ENCODE data around the gene G6PC3.
A peak's percentile ranks its signal among the peaks of the same experiment; 100 is the strongest.

G6PC3 gene

GRCh38 chr17:44049294-44050060 is 21.1 kb upstream of the G6PC3 start:
- no peaks in the 10 kb centered on the region for H3K27me3 ChIP-seq (ENCODE audit: insufficient read depth, low read length, poor library complexity)
- H3K18ac ChIP-seq (ENCODE audit: low read length), result no peak overlapping the region
- no peak overlapping the region for H3K27ac ChIP-seq (ENCODE audit: low read depth, low read length)
- no peak overlapping the region for H2BK120ac ChIP-seq (ENCODE audit: low read depth, low read length)
- no peak overlapping the region for H3K4ac ChIP-seq (ENCODE audit: low read depth, low read length)
- H2BK5ac ChIP-seq (ENCODE audit: low read length), result no peak overlapping the region
- H2AK5ac ChIP-seq (ENCODE audit: low read length), result no peak overlapping the region
- H4K5ac ChIP-seq (ENCODE audit: low read length), result no peak overlapping the region
- peaks cover 8% of the 10 kb centered on the region for H3K36me3 ChIP-seq (ENCODE audit: control insufficient read depth, insufficient read depth, low read length)
- no peak overlapping the region for H3K9ac ChIP-seq (ENCODE audit: low read length)
- H3K79me2 ChIP-seq (ENCODE audit: control insufficient read depth, insufficient read depth, low read length), result peaks cover 41% of the 10 kb centered on the region
- no peak overlapping the region for H3K4me3 ChIP-seq (ENCODE audit: low read length)
- no peak for DNase-seq
- H2BK15ac ChIP-seq (replicated peaks; ENCODE audit: low read depth), result no peak overlapping the region
- H3K56ac ChIP-seq (ENCODE audit: low read length), result no peak overlapping the region
- no peak overlapping the region for H3K23ac ChIP-seq (ENCODE audit: low read length)
- H4K8ac ChIP-seq (ENCODE audit: low read depth, low read length), result no peak overlapping the region
- H3K4me1 ChIP-seq (ENCODE audit: control insufficient read depth, low read depth, low read length), result no peaks in the 10 kb centered on the region
- no CpG with 5 or more reads among the region's 9 CpGs for WGBS (ENCODE audit: extremely low coverage, insufficient coverage, low lambda C conversion rate)
- H3K4me2 ChIP-seq (ENCODE audit: low read length), result no peak overlapping the region
- H3K79me1 ChIP-seq (ENCODE audit: low read length), result peaks cover 16% of the 10 kb centered on the region

DNA sequence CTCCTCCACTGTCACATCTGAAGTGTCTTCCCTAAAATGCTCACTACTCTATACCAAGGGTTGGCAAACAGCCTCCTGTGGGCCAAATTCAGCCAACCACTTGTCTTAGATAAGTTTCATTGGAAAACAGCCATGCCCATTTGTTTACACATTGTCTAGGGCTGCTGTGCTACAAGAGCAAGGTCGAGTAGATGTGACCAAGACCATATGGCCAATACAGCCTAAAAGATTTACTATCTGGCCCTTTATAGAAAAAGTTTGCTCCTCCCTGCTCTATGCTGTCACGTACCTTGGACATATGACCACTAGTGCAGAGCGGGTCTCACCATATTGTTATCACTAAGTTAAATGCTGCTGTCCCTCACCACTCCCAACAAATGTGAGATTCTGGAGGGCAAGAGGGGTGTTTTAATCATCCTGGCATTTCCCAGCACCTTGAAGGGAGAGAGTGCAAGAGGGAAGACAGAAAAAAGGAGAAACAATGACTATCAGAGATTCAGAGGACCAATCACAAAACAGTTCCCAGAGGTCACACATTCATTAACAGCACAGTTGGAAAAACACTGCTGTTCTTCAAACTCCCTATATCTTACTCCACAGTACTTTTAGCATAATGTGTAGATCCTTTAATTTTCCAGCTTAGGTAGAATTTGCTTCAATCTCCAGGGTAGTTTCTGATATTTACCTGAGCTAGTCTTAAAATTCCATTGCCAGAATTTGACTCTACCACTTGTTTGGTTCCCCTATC is 17.2 kb upstream of the G6PC3 start:
- H3K4me3 ChIP-seq (ENCODE audit: low read length), result no peak overlapping the region
- H3K27me3 ChIP-seq (ENCODE audit: insufficient read depth, low read length, poor library complexity), result no peaks in the 10 kb centered on the region
- H2BK5ac ChIP-seq (ENCODE audit: low read length), result no peak overlapping the region
- WGBS (ENCODE audit: extremely low coverage, insufficient coverage, low lambda C conversion rate), result no CpG with 5 or more reads among the region's 3 CpGs
- no peak overlapping the region for H3K27ac ChIP-seq (ENCODE audit: low read depth, low read length)
- H3K79me2 ChIP-seq (ENCODE audit: control insufficient read depth, insufficient read depth, low read length), result peaks cover 50% of the 10 kb centered on the region
- no peak overlapping the region for H4K5ac ChIP-seq (ENCODE audit: low read length)
- H3K79me1 ChIP-seq (ENCODE audit: low read length), result peaks cover 18% of the 10 kb centered on the region
- H4K8ac ChIP-seq (ENCODE audit: low read depth, low read length), result no peak overlapping the region
- no peak for DNase-seq
- H3K56ac ChIP-seq (ENCODE audit: low read length), result no peak overlapping the region
- no peak overlapping the region for H2BK120ac ChIP-seq (ENCODE audit: low read depth, low read length)
- H3K4me2 ChIP-seq (ENCODE audit: low read length), result no peak overlapping the region
- no peak overlapping the region for H3K9ac ChIP-seq (ENCODE audit: low read length)
- no peak overlapping the region for H3K23ac ChIP-seq (ENCODE audit: low read length)
- no peak overlapping the region for H3K4ac ChIP-seq (ENCODE audit: low read depth, low read length)
- H3K4me1 ChIP-seq (ENCODE audit: control insufficient read depth, low read depth, low read length), result no peaks in the 10 kb centered on the region
- no peak overlapping the region for H3K18ac ChIP-seq (ENCODE audit: low read length)
- H2BK15ac ChIP-seq (replicated peaks; ENCODE audit: low read depth), result no peak overlapping the region
- H3K36me3 ChIP-seq (ENCODE audit: control insufficient read depth, insufficient read depth, low read length), result peaks cover 8% of the 10 kb centered on the region
- H2AK5ac ChIP-seq (ENCODE audit: low read length), result no peak overlapping the region

DNA sequence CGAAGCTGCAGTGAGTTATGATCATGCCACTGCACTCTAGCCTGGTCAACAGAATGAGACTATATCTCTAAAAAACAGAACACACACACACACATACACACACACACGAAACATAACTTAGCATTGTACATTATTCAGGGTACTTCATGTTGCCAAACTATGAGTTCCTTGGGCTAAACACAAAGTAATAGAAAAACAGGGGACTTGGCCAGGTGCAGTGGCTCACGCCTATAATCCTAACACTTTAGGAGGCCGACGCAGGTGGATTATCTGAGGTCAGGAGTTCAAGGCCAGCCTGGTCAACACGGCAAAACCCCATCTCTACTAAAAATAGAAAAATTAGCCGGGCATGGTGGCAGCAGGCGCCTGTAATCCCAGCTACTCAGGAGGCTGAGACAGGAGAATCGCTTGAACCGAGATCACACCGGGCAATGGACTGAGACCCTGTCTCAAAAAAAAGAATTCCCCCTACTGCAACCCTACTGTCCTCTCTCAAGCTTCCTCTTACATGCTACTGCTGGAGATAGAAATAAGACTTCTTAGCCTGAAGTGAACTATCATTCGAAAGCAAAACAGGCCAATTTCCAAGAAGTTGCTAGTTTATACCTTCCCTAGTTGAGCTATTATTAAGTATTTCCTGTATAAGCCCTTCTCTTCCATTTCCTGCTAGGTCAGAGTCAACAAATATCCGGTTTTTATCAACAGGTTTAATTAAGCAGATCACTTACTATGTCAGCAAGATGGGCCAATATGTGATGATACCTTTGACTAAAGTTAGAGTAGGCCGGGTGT is 11.2 kb upstream of the G6PC3 start:
- Histone ChIP-seq H3K79me1 (ENCODE audit: low read length) (peaks cover 14% of the 10 kb centered on the region), H3K18ac (ENCODE audit: low read length) (no peak overlapping the region), H2BK15ac (replicated peaks; ENCODE audit: low read depth) (no peak overlapping the region), H3K9ac (ENCODE audit: low read length) (no peak overlapping the region), H2AK5ac (ENCODE audit: low read length) (no peak overlapping the region), H2BK120ac (ENCODE audit: low read depth, low read length) (no peak overlapping the region), H3K36me3 (ENCODE audit: control insufficient read depth, insufficient read depth, low read length) (peaks cover 5% of the 10 kb centered on the region), H2BK5ac (ENCODE audit: low read length) (no peak overlapping the region), H3K27ac (ENCODE audit: low read depth, low read length) (no peak overlapping the region), H3K23ac (ENCODE audit: low read length) (no peak overlapping the region), H3K56ac (ENCODE audit: low read length) (no peak overlapping the region), H3K27me3 (ENCODE audit: insufficient read depth, low read length, poor library complexity) (no peaks in the 10 kb centered on the region), H4K5ac (ENCODE audit: low read length) (no peak overlapping the region), H3K79me2 (ENCODE audit: control insufficient read depth, insufficient read depth, low read length) (peaks cover 66% of the 10 kb centered on the region), H4K8ac (ENCODE audit: low read depth, low read length) (no peak overlapping the region), H3K4ac (ENCODE audit: low read depth, low read length) (no peak overlapping the region), H3K4me2 (ENCODE audit: low read length) (no peak overlapping the region), H3K4me3 (ENCODE audit: low read length) (no peak overlapping the region), H3K4me1 (ENCODE audit: control insufficient read depth, low read depth, low read length) (no peaks in the 10 kb centered on the region)
- DNase-seq, result no peak
- WGBS (ENCODE audit: extremely low coverage, insufficient coverage, low lambda C conversion rate), result no CpG with 5 or more reads among the region's 14 CpGs

DNA sequence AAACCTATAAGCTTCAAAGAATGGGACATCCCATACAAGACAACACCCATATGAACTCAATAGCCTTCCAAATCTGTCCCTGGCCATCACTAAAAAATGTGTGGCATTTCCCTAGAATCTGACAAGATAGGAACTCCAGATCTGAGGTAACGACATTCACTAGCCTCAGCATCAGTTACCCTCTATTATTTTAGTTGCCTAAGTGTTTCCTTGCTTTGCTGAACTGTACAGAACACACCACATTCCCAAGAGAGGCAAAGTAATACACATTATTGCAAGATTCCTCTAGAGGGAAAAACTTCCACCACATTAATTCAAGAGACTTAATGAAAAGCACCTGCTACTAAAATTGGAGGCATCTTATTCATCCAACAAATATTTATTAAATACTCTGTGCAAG is 9.1 kb upstream of the G6PC3 start:
- Histone ChIP-seq H4K8ac (ENCODE audit: low read depth, low read length) (no peak overlapping the region), H4K5ac (ENCODE audit: low read length) (no peak overlapping the region), H3K18ac (ENCODE audit: low read length) (no peak overlapping the region), H3K36me3 (ENCODE audit: control insufficient read depth, insufficient read depth, low read length) (peaks cover 5% of the 10 kb centered on the region), H2AK5ac (ENCODE audit: low read length) (no peak overlapping the region), H2BK15ac (replicated peaks; ENCODE audit: low read depth) (no peak overlapping the region), H3K79me2 (ENCODE audit: control insufficient read depth, insufficient read depth, low read length) (peaks cover 74% of the 10 kb centered on the region), H3K27ac (ENCODE audit: low read depth, low read length) (no peak overlapping the region), H3K4ac (ENCODE audit: low read depth, low read length) (no peak overlapping the region), H2BK5ac (ENCODE audit: low read length) (no peak overlapping the region), H2BK120ac (ENCODE audit: low read depth, low read length) (no peak overlapping the region), H3K4me1 (ENCODE audit: control insufficient read depth, low read depth, low read length) (no peaks in the 10 kb centered on the region), H3K9ac (ENCODE audit: low read length) (no peak overlapping the region), H3K27me3 (ENCODE audit: insufficient read depth, low read length, poor library complexity) (no peaks in the 10 kb centered on the region), H3K4me2 (ENCODE audit: low read length) (no peak overlapping the region), H3K79me1 (ENCODE audit: low read length) (peaks cover 11% of the 10 kb centered on the region), H3K56ac (ENCODE audit: low read length) (no peak overlapping the region), H3K4me3 (ENCODE audit: low read length) (no peak overlapping the region), H3K23ac (ENCODE audit: low read length) (no peak overlapping the region)
- peak; percentile 39 for DNase-seq
- no CpG with 5 or more reads among the region's 1 CpG for WGBS (ENCODE audit: extremely low coverage, insufficient coverage, low lambda C conversion rate)

GRCh38 chr17:44062871-44063270 is 7.7 kb upstream of the G6PC3 start:
- no peak overlapping the region for H4K8ac ChIP-seq (ENCODE audit: low read depth, low read length)
- no peaks in the 10 kb centered on the region for H3K4me1 ChIP-seq (ENCODE audit: control insufficient read depth, low read depth, low read length)
- no peak overlapping the region for H2BK15ac ChIP-seq (replicated peaks; ENCODE audit: low read depth)
- no peak overlapping the region for H2BK120ac ChIP-seq (ENCODE audit: low read depth, low read length)
- H3K27me3 ChIP-seq (ENCODE audit: insufficient read depth, low read length, poor library complexity), result no peaks in the 10 kb centered on the region
- peaks cover 5% of the 10 kb centered on the region for H3K36me3 ChIP-seq (ENCODE audit: control insufficient read depth, insufficient read depth, low read length)
- no peak overlapping the region for H3K18ac ChIP-seq (ENCODE audit: low read length)
- no peak overlapping the region for H3K9ac ChIP-seq (ENCODE audit: low read length)
- no peak overlapping the region for H3K4me3 ChIP-seq (ENCODE audit: low read length)
- H3K79me1 ChIP-seq (ENCODE audit: low read length), result peaks cover 11% of the 10 kb centered on the region
- H3K56ac ChIP-seq (ENCODE audit: low read length), result no peak overlapping the region
- H3K79me2 ChIP-seq (ENCODE audit: control insufficient read depth, insufficient read depth, low read length), result peaks cover 69% of the 10 kb centered on the region
- no peak overlapping the region for H3K4me2 ChIP-seq (ENCODE audit: low read length)
- no CpG with 5 or more reads among the region's 15 CpGs for WGBS (ENCODE audit: extremely low coverage, insufficient coverage, low lambda C conversion rate)
- H3K4ac ChIP-seq (ENCODE audit: low read depth, low read length), result no peak overlapping the region
- H2AK5ac ChIP-seq (ENCODE audit: low read length), result no peak overlapping the region
- H3K27ac ChIP-seq (ENCODE audit: low read depth, low read length), result no peak overlapping the region
- no peak for DNase-seq
- H2BK5ac ChIP-seq (ENCODE audit: low read length), result no peak overlapping the region
- no peak overlapping the region for H3K23ac ChIP-seq (ENCODE audit: low read length)
- no peak overlapping the region for H4K5ac ChIP-seq (ENCODE audit: low read length)

Data from mesendoderm (in vitro differentiated cells).